ENCODE data around the gene PLEKHF1. TPM values are rescaled to one million over a fixed set of nuclear protein-coding genes. Genes with fewer than 3 reads are reported as not detected.
"Not testable (repeated sequence)": the region's sequence is repeated elsewhere in the genome, so short reads cannot be mapped to it uniquely, and the experiment has no call there.

Gene PLEKHF1
- total RNA-seq, 1 donor from 2014 or later, result 0.92 TPM

DNA sequence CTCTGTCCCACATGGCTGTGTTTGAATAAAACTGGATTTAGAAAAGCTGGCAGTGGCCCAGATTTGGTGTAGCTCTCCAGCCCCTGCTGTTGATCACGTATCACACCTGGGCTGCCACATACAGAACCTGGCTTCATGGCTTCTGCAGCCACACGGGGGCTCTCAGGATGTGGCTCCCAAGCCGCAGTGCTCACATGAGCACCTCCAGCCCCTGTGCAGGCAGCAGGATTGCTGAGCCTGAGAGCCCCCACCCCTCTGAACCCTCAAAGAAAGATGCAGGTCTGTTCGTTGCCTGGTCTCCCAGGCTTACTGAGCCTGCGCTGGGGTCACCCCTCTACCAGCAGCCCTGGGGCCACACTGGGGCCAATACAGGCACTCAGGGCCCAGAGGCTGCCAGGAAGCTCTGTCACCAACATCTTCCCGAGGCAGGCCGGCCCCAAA is 2.7 kb downstream of the PLEKHF1 start:
- Mint-ChIP-seq H3K27ac (no peak overlapping the region), H3K4me1 (peaks cover 31% of the 10 kb centered on the region)

DNA sequence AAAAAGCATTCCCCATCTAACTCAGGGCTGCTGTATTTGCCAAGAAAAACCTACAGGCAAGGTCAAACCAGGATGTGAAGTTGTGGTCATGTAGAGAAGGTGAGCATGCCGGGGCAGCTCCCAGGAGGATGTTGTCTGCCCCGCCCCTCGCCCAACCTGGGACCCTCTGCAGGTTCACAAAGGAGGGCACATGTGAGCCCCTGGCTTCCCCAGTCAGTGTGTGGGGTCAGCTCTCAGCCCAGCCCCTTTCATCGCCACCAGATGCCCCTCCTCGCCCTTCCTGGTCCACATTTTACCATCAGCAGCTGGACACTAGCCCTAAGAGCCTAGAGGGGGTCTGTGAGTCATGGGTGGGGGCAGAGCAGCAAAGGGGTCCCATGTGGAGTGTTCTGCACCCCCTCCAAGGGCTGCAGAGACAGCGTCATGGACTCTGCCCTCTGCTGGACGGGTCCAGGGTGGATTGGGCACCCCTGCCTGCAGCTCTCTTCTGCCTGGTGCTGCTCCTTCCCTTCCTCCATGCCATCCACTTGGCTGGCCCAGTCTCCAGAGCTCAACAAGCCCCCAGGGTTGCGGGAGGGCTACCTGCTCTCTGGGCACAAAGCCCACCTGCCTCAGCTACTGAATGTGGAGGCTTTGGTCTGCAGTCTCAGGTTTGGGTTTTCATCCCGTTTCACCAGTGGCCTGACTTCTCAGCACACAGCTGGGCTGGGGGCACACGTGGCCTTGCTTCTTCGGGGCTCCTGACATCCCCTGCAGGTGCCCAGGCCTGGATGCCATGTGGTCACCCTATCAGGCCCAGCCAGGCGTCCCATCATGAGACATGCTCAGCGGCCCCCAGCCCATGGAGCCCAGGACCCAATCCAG is 3.7 kb downstream of the PLEKHF1 start:
- Mint-ChIP-seq H3K4me1 (peaks cover 25% of the 10 kb centered on the region), H3K36me3 (no peaks in the 10 kb centered on the region), H3K9me3 (no peaks in the 10 kb centered on the region), H3K27ac (no peak overlapping the region), H3K4me3 (no peak overlapping the region), H3K27me3 (ENCODE audit: low read depth) (peaks cover 24% of the 10 kb centered on the region)
- no peak for TF ChIP-seq CTCF (IDR thresholded peaks at IDR 0.05; ENCODE audit: unreplicated experiment)
- no peak for DNase-seq (ENCODE audit: low spot score in 2 of 2, unreplicated experiment in 2 of 2)

More for the DNA sequence above, 2.7 kb downstream of the PLEKHF1 start:
- Mint-ChIP-seq H3K4me3 (no peak overlapping the region), H3K27me3 (ENCODE audit: low read depth) (peaks cover 25% of the 10 kb centered on the region), H3K9me3 (no peaks in the 10 kb centered on the region), H3K36me3 (no peaks in the 10 kb centered on the region)
- no peak for TF ChIP-seq CTCF (IDR thresholded peaks at IDR 0.05; ENCODE audit: unreplicated experiment)
- no peak for DNase-seq (ENCODE audit: low spot score in 2 of 2, unreplicated experiment in 2 of 2)

GRCh38 chr19:29670255-29670654 is 5.0 kb downstream of the PLEKHF1 start:
- H3K27me3 Mint-ChIP-seq (ENCODE audit: low read depth), result peaks cover 18% of the 10 kb centered on the region
- H3K27ac Mint-ChIP-seq, result no peak overlapping the region
- no peaks in the 10 kb centered on the region for H3K36me3 Mint-ChIP-seq
- DNase-seq (ENCODE audit: low spot score in 2 of 2, unreplicated experiment in 2 of 2), result no peak
- H3K4me3 Mint-ChIP-seq, result no peak overlapping the region
- peaks cover 19% of the 10 kb centered on the region for H3K4me1 Mint-ChIP-seq
- H3K9me3 Mint-ChIP-seq, result no peaks in the 10 kb centered on the region
- no peak for TF ChIP-seq CTCF (IDR thresholded peaks at IDR 0.05; ENCODE audit: unreplicated experiment)

GRCh38 chr19:29671026-29671392 is 5.7 kb downstream of the PLEKHF1 start:
- H3K27me3 Mint-ChIP-seq (ENCODE audit: low read depth), result peaks cover 14% of the 10 kb centered on the region
- peaks cover 17% of the 10 kb centered on the region for H3K4me1 Mint-ChIP-seq
- H3K36me3 Mint-ChIP-seq; H3K4me3 Mint-ChIP-seq; H3K9me3 Mint-ChIP-seq; H3K27ac Mint-ChIP-seq; DNase-seq (ENCODE audit: low spot score in 2 of 2, unreplicated experiment in 2 of 2): not testable (repeated sequence)

DNA sequence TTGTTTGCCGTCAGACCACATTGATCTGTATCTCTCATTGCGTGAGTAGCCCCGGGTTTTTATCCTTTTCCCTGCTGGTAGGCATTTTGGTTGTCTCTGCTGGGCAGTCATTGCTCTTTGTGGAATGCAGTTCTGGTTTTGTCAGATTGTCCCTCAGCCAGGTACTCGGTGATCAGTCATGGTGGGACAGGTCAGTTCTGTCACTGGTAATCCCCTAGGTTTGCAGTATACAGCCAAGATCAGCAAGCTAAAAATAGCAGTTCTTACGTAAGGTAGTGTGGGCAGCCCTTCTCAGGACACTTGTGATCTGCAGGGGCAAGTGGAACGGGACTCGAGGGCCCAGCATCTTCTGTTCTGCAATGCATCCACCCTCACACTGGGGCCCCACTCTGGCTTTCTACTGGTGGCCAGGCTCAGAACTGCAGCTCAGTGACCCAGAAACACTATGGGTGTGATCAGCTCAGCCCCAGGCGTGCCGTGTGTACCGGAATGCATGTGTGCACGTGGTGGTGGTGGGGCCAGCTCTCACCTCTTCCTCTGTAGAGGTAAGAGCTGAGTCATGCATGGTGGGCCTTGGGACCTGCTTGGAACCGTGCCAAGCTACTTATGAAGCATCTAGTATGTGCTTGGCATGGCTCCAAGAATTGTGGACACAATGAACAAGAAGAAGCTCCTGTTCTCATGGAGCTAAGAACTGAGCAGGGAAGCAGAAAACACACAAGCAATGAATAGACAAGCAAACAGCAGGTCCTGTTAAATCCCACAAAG is 6.3 kb downstream of the PLEKHF1 start:
- H3K4me1 Mint-ChIP-seq, result peaks cover 11% of the 10 kb centered on the region
- no peak overlapping the region for H3K4me3 Mint-ChIP-seq
- peak; percentile 26 for TF ChIP-seq CTCF (IDR thresholded peaks at IDR 0.05; ENCODE audit: unreplicated experiment)
- peaks cover 9% of the 10 kb centered on the region for H3K27me3 Mint-ChIP-seq (ENCODE audit: low read depth)
- no peak for DNase-seq (ENCODE audit: low spot score in 2 of 2, unreplicated experiment in 2 of 2)
- no peak overlapping the region for H3K27ac Mint-ChIP-seq
- H3K9me3 Mint-ChIP-seq, result no peaks in the 10 kb centered on the region
- H3K36me3 Mint-ChIP-seq, result no peaks in the 10 kb centered on the region

Data from mesothelial cell of epicardium (in vitro differentiated cells).